Measurements from ENCODE around the gene ACAD8.

- TF ChIP-seq POLR2A (IDR thresholded peaks at IDR 0.05; ENCODE audit: extremely low read depth, insufficient read length) (no peak), CTCF (IDR thresholded peaks at IDR 0.05; ENCODE audit: low read depth, low read length) (no peak)
Measured at GRCh38 chr11:134229126-134229790, 24.1 kb upstream of the ACAD8 start.

Data from NB4 (cell line).